Spinal cord (tissue), 10 donors: ENCODE data around the gene MCUB. TPM values are rescaled to one million over a fixed set of nuclear protein-coding genes. Genes with fewer than 3 reads are reported as not detected.

Experiments used
- DNase-seq, 6 donors: peaks; one replicate each; pipeline versions ENCODE4 v3.0.0 to v3.0.0-alpha.2; 2013 to 2015; ENCODE audit warnings: low spot score in 6 of 6, low read depth in 4 of 6
- H3K27ac ChIP-seq: one replicate; pipeline ENCODE4 v1.5.1; 2013; ENCODE audit warnings: low read depth, low read length, control low read depth
- H3K27me3 ChIP-seq: one replicate; pipeline ENCODE4 v1.6.1; 2013; ENCODE audit warnings: low read length; ENCODE audit not compliant: control insufficient read depth, insufficient read depth
- H3K36me3 ChIP-seq: one replicate; pipeline ENCODE4 v1.6.1; 2013; ENCODE audit warnings: low read length; ENCODE audit not compliant: control insufficient read depth, insufficient read depth
- H3K4me1 ChIP-seq: one replicate; pipeline ENCODE4 v1.6.1; 2013; ENCODE audit warnings: low read length; ENCODE audit not compliant: control insufficient read depth, insufficient read depth
- H3K4me3 ChIP-seq: one replicate; pipeline ENCODE4 v1.5.1; 2013; ENCODE audit warnings: low read depth, low read length, control low read depth
- H3K9me3 ChIP-seq: one replicate; pipeline ENCODE4 v1.6.1; 2013; ENCODE audit warnings: low read length; ENCODE audit not compliant: control insufficient read depth, insufficient read depth
- WGBS: methylation state at CpG from one replicate; pipeline ENCODE4 v1.1.5; 2013; ENCODE audit warnings: missing lambda C conversion rate; ENCODE audit not compliant: insufficient coverage; 5-methylcytosine and 5-hydroxymethylcytosine counted together
- polyA plus RNA-seq, 2 donors: library from polyadenylated mRNA; unstranded; fragments of 120-200 nt; gene quantifications; one replicate each; pipeline ENCODE4 v1.2.1, GENCODE V29; 2013; ENCODE audit not compliant: insufficient read length in 2 of 2
- total RNA-seq, 2 donors: library from RNA; depleted of rRNA in 1 of 2; stranded (reverse); fragments of 120-200 nt in 1 of 2; fragments of >200 nt in 1 of 2; gene quantifications; one replicate each; pipeline versions ENCODE4 v1.2.3 to v1.2.4, GENCODE V29; 2013 to 2014
- donor health status: healthy.

MCUB gene
- total and polyA plus RNA-seq, 4 donors, result 9.4 to 21.7 (median 18.8) TPM

GRCh38 chr4:109645874-109646710 lies 86.0 kb downstream of the MCUB start:
- Histone ChIP-seq H3K27ac (no peak overlapping the region), H3K9me3 (no peaks in the 10 kb centered on the region), H3K27me3 (no peaks in the 10 kb centered on the region), H3K4me3 (no peak overlapping the region), H3K4me1 (no peaks in the 10 kb centered on the region), H3K36me3 (no peaks in the 10 kb centered on the region)
- 87% methylated on average over 5 of the region's 7 CpGs for WGBS
- DNase-seq, result no peak

DNA sequence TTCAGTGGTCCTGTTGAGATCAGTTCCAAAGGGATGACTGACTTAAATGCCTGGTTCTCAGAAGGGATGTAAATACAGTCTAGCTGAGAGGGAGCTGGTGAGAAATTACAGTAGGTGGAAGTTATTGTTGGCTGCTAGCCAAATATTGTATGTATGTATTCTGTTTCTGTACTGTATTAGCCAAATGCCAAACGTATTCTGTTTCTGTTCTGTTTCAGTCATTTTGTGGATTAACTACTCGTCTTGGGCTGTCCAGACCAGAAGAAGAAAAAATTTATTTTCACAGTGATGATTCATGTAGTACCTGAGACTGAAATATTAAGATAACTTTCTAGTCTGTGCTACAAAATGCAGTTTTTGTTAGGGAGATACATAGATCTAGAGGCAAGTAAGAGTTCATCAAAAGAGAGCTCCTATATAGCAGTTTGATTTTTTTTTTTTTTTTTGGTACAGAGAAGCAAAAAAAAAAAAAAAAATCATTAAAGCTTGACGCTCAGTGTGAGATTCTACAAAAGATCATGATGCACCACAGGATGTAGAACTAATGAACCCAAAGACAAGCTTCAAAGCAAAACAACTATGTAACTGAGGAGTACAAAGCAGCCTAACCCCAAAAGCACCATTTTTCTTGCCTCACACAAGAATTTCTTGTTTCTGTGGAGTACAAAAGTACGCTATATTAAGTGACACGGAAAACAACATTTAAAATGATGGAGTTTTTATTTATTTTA lies 88.4 kb downstream of the MCUB start:
- peak in 1 of 6 donors; percentile 5 for DNase-seq
- WGBS, result no CpG with 5 or more reads among the region's 5 CpGs
- no peak overlapping the region for H3K27ac ChIP-seq
- H3K4me1 ChIP-seq, result no peaks in the 10 kb centered on the region
- peaks cover 2% of the 10 kb centered on the region for H3K9me3 ChIP-seq
- H3K36me3 ChIP-seq, result no peaks in the 10 kb centered on the region
- no peaks in the 10 kb centered on the region for H3K27me3 ChIP-seq
- H3K4me3 ChIP-seq, result no peak overlapping the region

GRCh38 chr4:109648997-109649575 lies 89.0 kb downstream of the MCUB start:
- Histone ChIP-seq H3K4me1 (no peaks in the 10 kb centered on the region), H3K9me3 (peaks cover 2% of the 10 kb centered on the region), H3K27ac (no peak overlapping the region), H3K4me3 (no peak overlapping the region), H3K36me3 (no peaks in the 10 kb centered on the region), H3K27me3 (no peaks in the 10 kb centered on the region)
- WGBS, result no CpG with 5 or more reads among the region's 2 CpGs
- DNase-seq, result no peak

- no peaks in the 10 kb centered on the region for H3K36me3 ChIP-seq
- DNase-seq, result no peak
- H3K27ac ChIP-seq, result no peak overlapping the region
- H3K27me3 ChIP-seq, result no peaks in the 10 kb centered on the region
- no CpG with 5 or more reads among the region's 1 CpG for WGBS
- peaks cover 2% of the 10 kb centered on the region for H3K9me3 ChIP-seq
- no peaks in the 10 kb centered on the region for H3K4me1 ChIP-seq
- H3K4me3 ChIP-seq, result no peak overlapping the region
Measured at GRCh38 chr4:109649872-109650271, 89.8 kb downstream of the MCUB start.

- Histone ChIP-seq H3K27ac (no peak overlapping the region), H3K4me3 (no peak overlapping the region), H3K27me3 (no peaks in the 10 kb centered on the region), H3K4me1 (no peaks in the 10 kb centered on the region), H3K36me3 (no peaks in the 10 kb centered on the region), H3K9me3 (peaks cover 2% of the 10 kb centered on the region)
- WGBS, result 65% methylated on average over 2 of the region's 6 CpGs
- DNase-seq, result no peak
Measured at GRCh38 chr4:109655396-109655795, 95.3 kb downstream of the MCUB start.

- WGBS, result 94% methylated on average over 5 of the region's 9 CpGs
- Histone ChIP-seq H3K27ac (no peak overlapping the region), H3K27me3 (no peaks in the 10 kb centered on the region), H3K36me3 (no peaks in the 10 kb centered on the region), H3K4me1 (no peaks in the 10 kb centered on the region), H3K9me3 (no peaks in the 10 kb centered on the region), H3K4me3 (no peak overlapping the region)
- no peak for DNase-seq
Measured at GRCh38 chr4:109657854-109658418, 97.9 kb downstream of the MCUB start.

- Histone ChIP-seq H3K27ac (no peak overlapping the region), H3K4me1 (no peaks in the 10 kb centered on the region), H3K36me3 (no peaks in the 10 kb centered on the region), H3K27me3 (no peaks in the 10 kb centered on the region), H3K9me3 (no peaks in the 10 kb centered on the region), H3K4me3 (no peak overlapping the region)
- peak in 2 of 6 donors; percentile 40 to 45 for DNase-seq
- WGBS, result no CpG with 5 or more reads among the region's 6 CpGs
Measured at GRCh38 chr4:109658871-109659410, 98.9 kb downstream of the MCUB start.

DNA sequence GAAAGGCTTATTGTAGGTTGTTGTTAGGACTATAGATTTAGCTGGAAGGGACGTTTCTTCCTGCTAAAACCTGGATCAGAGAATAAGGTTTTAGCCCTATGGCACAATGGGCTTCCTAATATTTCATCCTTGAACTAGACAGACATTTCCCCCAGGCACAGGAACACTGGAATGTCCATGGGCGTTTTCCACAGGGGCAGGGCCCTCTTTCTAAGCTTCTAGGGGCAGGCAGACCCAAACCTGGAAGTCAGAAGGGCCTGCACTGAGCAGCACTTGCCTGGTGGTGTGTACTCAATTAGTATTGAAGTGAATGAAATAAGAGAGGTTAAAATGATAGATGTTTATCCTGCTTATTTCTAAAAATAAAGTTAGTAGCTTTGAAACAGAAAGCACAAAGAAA lies 102.1 kb downstream of the MCUB start:
- DNase-seq, result no peak
- Histone ChIP-seq H3K4me3 (no peak overlapping the region), H3K27ac (no peak overlapping the region), H3K4me1 (no peaks in the 10 kb centered on the region), H3K9me3 (no peaks in the 10 kb centered on the region), H3K27me3 (no peaks in the 10 kb centered on the region), H3K36me3 (no peaks in the 10 kb centered on the region)
- WGBS, result 22% methylated on average over 1 of the region's 2 CpGs

DNA sequence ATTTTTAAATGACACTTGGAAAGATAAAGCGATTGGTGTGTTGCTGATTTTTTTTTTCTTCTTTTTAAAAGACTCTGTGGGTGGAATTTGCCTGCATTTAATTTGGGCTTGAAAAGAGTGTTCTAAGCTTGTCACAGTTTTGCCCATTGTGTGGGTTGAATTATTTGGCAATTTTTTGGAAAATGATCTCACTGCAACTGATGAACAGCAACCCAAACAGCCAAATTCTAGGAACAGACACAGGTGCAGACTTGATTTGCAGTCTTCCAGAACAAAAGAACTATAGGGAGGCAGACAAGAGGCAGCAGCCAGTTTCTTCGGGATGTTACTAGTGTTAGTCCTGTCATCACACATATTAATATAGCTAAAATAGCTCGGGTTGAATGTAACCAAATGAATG lies 102.7 kb downstream of the MCUB start:
- H3K27ac ChIP-seq, result no peak overlapping the region
- H3K36me3 ChIP-seq, result no peaks in the 10 kb centered on the region
- WGBS, result 31% methylated on average over 1 of the region's 3 CpGs
- no peaks in the 10 kb centered on the region for H3K9me3 ChIP-seq
- H3K4me1 ChIP-seq, result no peaks in the 10 kb centered on the region
- DNase-seq, result peak in 2 of 6 donors; percentile 52 to 57
- H3K4me3 ChIP-seq, result no peak overlapping the region
- no peaks in the 10 kb centered on the region for H3K27me3 ChIP-seq
